A549 (cell line): ENCODE results near the gene SMIM14. TPM values are rescaled to one million over a fixed set of nuclear protein-coding genes. Genes with fewer than 3 reads are reported as not detected.
"Not testable (repeated sequence)": the region's sequence is repeated elsewhere in the genome, so short reads cannot be mapped to it uniquely, and the experiment has no call there.

Experiments
- ATAC-seq, 2 experiments: fragments of 200-7000 bp in 1 of 2; fragments of >200 bp in 1 of 2; cut with Nextera tagmentation in 1 of 2; cut with Tn5 transposase in 1 of 2; 3 replicates each; pipeline versions ENCODE4 v1.8.0 to v1.9.1; 2018 to 2020; ENCODE audit warnings: mild to moderate bottlenecking in 1 of 2, moderate library complexity in 1 of 2
- CTCF ChIA-PET: fragments of 300-600 bp; sonication (Branson Sonifier 250); formaldehyde crosslinking; extraction: SDS; loops from one replicate; lab custom pipeline; 2021; ENCODE audit warnings: antibody characterized with exemption, inconsistent platforms; lab: Yijun Ruan, JAX
- POLR2A ChIA-PET: fragments of 350-600 bp; formaldehyde crosslinking; extraction: SDS; loops from one replicate; lab custom pipeline; 2021; ENCODE audit warnings: antibody characterized with exemption, inconsistent platforms; lab: Yijun Ruan, JAX
- DNase-seq, 2 experiments: peaks; one replicate each; pipeline versions ENCODE4 v3.0.0 to v3.0.0-alpha.2; 2011 to 2016; ENCODE audit warnings: low read depth in 1 of 2, low spot score in 1 of 2
- FAIRE-seq: peaks from 2 replicates; lab custom pipeline; 2011; peaks lifted over from hg19 to GRCh38; lab: Jason Lieb, UNC
- H3K27ac ChIP-seq, 2 experiments: fragments of >200 bp; sonication (Bioruptor Twin); formaldehyde crosslinking; 3 replicates each; pipeline ENCODE4 v1.5.1; 2016 to 2017
- H3K4me1 ChIP-seq: fragments of >200 bp; sonication (Bioruptor Twin); formaldehyde crosslinking; 3 replicates; pipeline ENCODE4 v1.6.1; 2016
- H3K4me2 ChIP-seq: fragments of >200 bp; sonication (Bioruptor Twin); formaldehyde crosslinking; 3 replicates; pipeline ENCODE4 v1.6.1; 2016
- H3K4me3 ChIP-seq: fragments of >200 bp; sonication (Bioruptor Twin); formaldehyde crosslinking; 3 replicates; pipeline ENCODE4 v1.5.1; 2016
- H3K9me3 ChIP-seq: fragments of >200 bp; sonication (Bioruptor Twin); formaldehyde crosslinking; 3 replicates; pipeline ENCODE4 v1.6.1; 2016
- CBX2 ChIP-seq: fragments of 200-600 bp; sonication (generic); IDR thresholded peaks from 2 replicates; pipeline ENCODE4 v1.6.1; 2016; ENCODE audit warnings: low read depth, mild to moderate bottlenecking, borderline replicate concordance
- CHD2 ChIP-seq: fragments of 150-350 bp; IDR thresholded peaks from 2 replicates; pipeline ENCODE4 v1.6.1; 2014; ENCODE audit warnings: low read length; ENCODE audit not compliant: partially characterized antibody
- ESRRA ChIP-seq: fragments of 150-350 bp; IDR thresholded peaks from 2 replicates; pipeline ENCODE4 v1.6.1; 2014; ENCODE audit warnings: mild to moderate bottlenecking, low read length, borderline replicate concordance
- KDM1A ChIP-seq: fragments of 200-600 bp; sonication (generic); IDR thresholded peaks from 2 replicates; pipeline ENCODE4 v1.6.1; 2016; ENCODE audit warnings: low read depth, mild to moderate bottlenecking
- NFE2L2 ChIP-seq: fragments of 150-350 bp; conservative IDR thresholded peaks from 2 replicates; pipeline ENCODE4 v1.6.1; 2014; ENCODE audit warnings: low read length
- NPAS2 ChIP-seq: fragments of 250-450 bp; sonication (Bioruptor Pico); IDR thresholded peaks from 2 replicates; pipeline ENCODE4 v1.8.0; 2022; ENCODE audit warnings: mild to moderate bottlenecking, moderate library complexity, borderline replicate concordance
- PBX3 ChIP-seq: IDR thresholded peaks from 2 replicates; pipeline ENCODE4 v1.6.1; 2012
- SREBF2 ChIP-seq: fragments of 450-650 bp; IDR thresholded peaks from 2 replicates; pipeline ENCODE4 v1.6.1; 2014; ENCODE audit warnings: mild to moderate bottlenecking, moderate library complexity
- USF2 ChIP-seq: fragments of 450-650 bp; IDR thresholded peaks from 2 replicates; pipeline ENCODE4 v1.6.1; 2014; ENCODE audit warnings: antibody characterized with exemption
- ZC3H11A ChIP-seq: fragments of 450-650 bp; IDR thresholded peaks from 2 replicates; pipeline ENCODE4 v1.6.1; 2014; ENCODE audit warnings: antibody characterized with exemption, mild to moderate bottlenecking
- WGBS: methylation state at CpG from one replicate; pipeline ENCODE4 v1.1.6; 2017; ENCODE audit errors: missing lambda C conversion rate; 5-methylcytosine and 5-hydroxymethylcytosine counted together
- polyA plus RNA-seq, 4 experiments: library from polyadenylated mRNA; depleted of rRNA in 3 of 4; stranded (reverse); fragments of >200 nt; fragmentation: RNase III in 1 of 4; extraction: RNeasy Plus Mini Kit Qiagen cat#74134 plus additional on column Dnase treatment in 1 of 4; gene quantifications; 2 replicates in 3 of 4; 3 replicates in 1 of 4; pipeline ENCODE4 v1.2.3, GENCODE V29; 2011 to 2017
- TF ChIP-seq, protein P1 (sequence below): fragments of 200-600 bp; sonication (generic); IDR thresholded peaks from 2 replicates; pipeline ENCODE4 v1.6.1; 2016; ENCODE audit warnings: antibody characterized with exemption, mild to moderate bottlenecking, moderate library complexity

Gene SMIM14
- polyA plus RNA-seq, 2 of the 4 experiments (the other 2 are of a cell fraction): 20.5 to 81.3 TPM

DNA sequence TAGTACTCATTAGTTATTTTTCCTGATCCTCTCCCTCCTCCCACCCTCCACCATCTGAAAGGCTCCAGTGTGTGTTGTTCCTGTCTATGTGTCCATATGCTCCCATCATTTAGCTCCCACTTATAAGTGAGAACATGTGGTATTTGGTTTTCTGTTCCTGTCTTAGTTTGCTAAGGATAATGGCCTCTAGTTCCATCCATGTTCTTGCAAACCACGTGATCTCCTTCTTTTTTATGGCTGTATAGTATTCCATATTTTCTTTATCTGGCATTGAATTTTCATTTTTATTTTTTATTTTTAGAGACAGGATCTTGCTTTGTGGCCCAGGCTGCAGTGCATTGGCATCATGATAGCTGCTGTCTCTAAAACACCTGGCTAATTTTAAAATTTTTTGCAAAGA is 47.3 kb upstream of the SMIM14 start:
- Histone ChIP-seq H3K9me3 (no peaks in the 10 kb centered on the region), H3K27ac (no peak overlapping the region), H3K4me2 (no peak overlapping the region), H3K4me1 (no peaks in the 10 kb centered on the region), H3K4me3 (no peak overlapping the region)
- DNase-seq (no peak), FAIRE-seq (no peak), ATAC-seq (no peak)
- ChIA-PET CTCF (no interaction called here), POLR2A (no interaction called here)
- 0% methylated on average over 1 of the region's 1 CpG for WGBS
- TF ChIP-seq CHD2 (no peak), USF2 (no peak)

GRCh38 chr4:39682138-39682537 is 43.5 kb upstream of the SMIM14 start:
- CTCF ChIA-PET: interaction anchor here (1.1 kb wide), 1 partner anchor 13 kb away, joined by 4 read pairs; no protein-coding TSS in a partner anchor
- Histone ChIP-seq H3K9me3 (no peaks in the 10 kb centered on the region), H3K4me2 (no peak overlapping the region), H3K27ac (no peak overlapping the region), H3K4me1 (no peaks in the 10 kb centered on the region), H3K4me3 (no peak overlapping the region)
- DNase-seq (no peak), FAIRE-seq (no peak), ATAC-seq (no peak)
- 68% methylated on average over 2 of the region's 2 CpGs for WGBS
- POLR2A ChIA-PET: no interaction called here
- TF ChIP-seq SREBF2 (no peak), KDM1A (no peak), NFE2L2 (no peak), ZC3H11A (no peak), CBX2 (no peak), NPAS2 (CRISPR knock-in tag) (no peak), PBX3 (no peak), ESRRA (no peak)
- TF ChIP-seq, protein P1, sequence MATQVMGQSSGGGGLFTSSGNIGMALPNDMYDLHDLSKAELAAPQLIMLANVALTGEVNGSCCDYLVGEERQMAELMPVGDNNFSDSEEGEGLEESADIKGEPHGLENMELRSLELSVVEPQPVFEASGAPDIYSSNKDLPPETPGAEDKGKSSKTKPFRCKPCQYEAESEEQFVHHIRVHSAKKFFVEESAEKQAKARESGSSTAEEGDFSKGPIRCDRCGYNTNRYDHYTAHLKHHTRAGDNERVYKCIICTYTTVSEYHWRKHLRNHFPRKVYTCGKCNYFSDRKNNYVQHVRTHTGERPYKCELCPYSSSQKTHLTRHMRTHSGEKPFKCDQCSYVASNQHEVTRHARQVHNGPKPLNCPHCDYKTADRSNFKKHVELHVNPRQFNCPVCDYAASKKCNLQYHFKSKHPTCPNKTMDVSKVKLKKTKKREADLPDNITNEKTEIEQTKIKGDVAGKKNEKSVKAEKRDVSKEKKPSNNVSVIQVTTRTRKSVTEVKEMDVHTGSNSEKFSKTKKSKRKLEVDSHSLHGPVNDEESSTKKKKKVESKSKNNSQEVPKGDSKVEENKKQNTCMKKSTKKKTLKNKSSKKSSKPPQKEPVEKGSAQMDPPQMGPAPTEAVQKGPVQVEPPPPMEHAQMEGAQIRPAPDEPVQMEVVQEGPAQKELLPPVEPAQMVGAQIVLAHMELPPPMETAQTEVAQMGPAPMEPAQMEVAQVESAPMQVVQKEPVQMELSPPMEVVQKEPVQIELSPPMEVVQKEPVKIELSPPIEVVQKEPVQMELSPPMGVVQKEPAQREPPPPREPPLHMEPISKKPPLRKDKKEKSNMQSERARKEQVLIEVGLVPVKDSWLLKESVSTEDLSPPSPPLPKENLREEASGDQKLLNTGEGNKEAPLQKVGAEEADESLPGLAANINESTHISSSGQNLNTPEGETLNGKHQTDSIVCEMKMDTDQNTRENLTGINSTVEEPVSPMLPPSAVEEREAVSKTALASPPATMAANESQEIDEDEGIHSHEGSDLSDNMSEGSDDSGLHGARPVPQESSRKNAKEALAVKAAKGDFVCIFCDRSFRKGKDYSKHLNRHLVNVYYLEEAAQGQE: no peak

GRCh38 chr4:39681003-39681402 is 42.3 kb upstream of the SMIM14 start:
- DNase-seq, POLR2A ChIA-PET, H3K4me2 ChIP-seq, H3K9me3 ChIP-seq, H3K4me3 ChIP-seq, H3K27ac ChIP-seq, FAIRE-seq, H3K4me1 ChIP-seq, ATAC-seq: not testable (repeated sequence)
- CTCF ChIA-PET: interaction anchor here (1.3 kb wide), 1 partner anchor 10 kb away, joined by 3 read pairs; no protein-coding TSS in a partner anchor
- 65% methylated on average over 2 of the region's 2 CpGs for WGBS

- FAIRE-seq, H3K4me3 ChIP-seq, H3K4me1 ChIP-seq, DNase-seq, H3K4me2 ChIP-seq, POLR2A ChIA-PET, H3K9me3 ChIP-seq, H3K27ac ChIP-seq, ATAC-seq: not testable (repeated sequence)
- CTCF ChIA-PET: interaction anchor here (1.0 kb wide), 1 partner anchor 23 kb away, joined by 3 read pairs; the partner anchor contains the start of gene UBE2K
- 95% methylated on average over 10 of the region's 10 CpGs for WGBS
Measured at GRCh38 chr4:39675681-39676080, 37.0 kb upstream of the SMIM14 start.

DNA sequence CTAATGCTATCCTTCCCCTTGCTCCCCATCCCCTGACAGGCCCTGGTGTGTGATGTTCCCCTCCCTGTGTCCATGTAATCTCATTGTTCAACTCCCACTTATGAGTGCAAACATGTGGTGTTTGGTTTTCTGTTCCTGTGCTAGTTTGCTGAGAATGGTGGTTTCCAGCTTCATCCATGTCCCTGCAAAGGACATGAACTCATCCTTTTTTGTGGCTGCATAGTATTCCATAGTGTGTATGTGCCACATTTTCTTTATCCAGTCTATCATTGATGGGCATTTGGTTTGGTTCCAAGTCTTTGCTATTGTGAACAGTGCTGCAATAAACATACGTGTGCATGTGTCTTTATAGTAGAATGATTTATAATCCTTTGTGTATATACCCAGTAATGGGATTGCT is 31.6 kb upstream of the SMIM14 start:
- WGBS: 88% methylated on average over 1 of the region's 1 CpG
- POLR2A ChIA-PET, H3K4me3 ChIP-seq, ATAC-seq, H3K4me1 ChIP-seq, H3K4me2 ChIP-seq, H3K9me3 ChIP-seq, FAIRE-seq, DNase-seq, H3K27ac ChIP-seq: not testable (repeated sequence)
- CTCF ChIA-PET: interaction anchor here (0.7 kb wide), 1 partner anchor 214 kb away, joined by 3 read pairs; no protein-coding TSS in a partner anchor
